ENCODE results near the gene PLCD4. TPM values are rescaled to one million over a fixed set of nuclear protein-coding genes. Genes with fewer than 3 reads are reported as not detected.
A peak's percentile ranks its signal among the peaks of the same experiment; 100 is the strongest.

PLCD4 gene
- total and polyA plus RNA-seq, 7 experiments from 2014 or later, result 0.15 to 1.7 (median 0.51) TPM

DNA sequence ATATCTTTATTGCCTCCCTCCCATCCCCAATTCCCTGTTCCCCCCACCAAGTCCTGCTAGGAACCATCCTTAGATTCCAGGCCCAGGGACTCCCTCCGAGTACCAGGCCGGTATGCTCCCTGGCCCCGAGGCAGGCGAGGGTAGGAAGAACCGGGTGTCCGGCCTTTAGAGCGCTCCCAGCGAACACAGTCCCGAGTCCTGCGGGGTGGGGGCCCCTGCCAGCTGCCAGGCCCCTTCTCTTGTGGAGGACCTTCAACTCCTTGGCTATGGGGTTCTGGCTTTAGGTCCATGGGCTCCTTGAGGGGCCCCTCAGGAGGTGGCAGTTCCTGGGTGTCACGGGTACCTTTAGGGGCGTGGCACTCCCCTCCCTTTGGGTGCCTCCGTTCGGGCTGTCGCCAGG lies 56.2 kb downstream of the PLCD4 start:
- no peaks in the 10 kb centered on the region for H3K9me3 Mint-ChIP-seq
- H3K4me1 Mint-ChIP-seq, result peaks cover 10 to 22% (median 16%) of the 10 kb centered on the region in 7 donors
- DNase-seq, result no peak
- H3K9me3 ChIP-seq (ENCODE audit: control insufficient read depth in 2 of 3, low read length in 3 of 3), result no peaks in the 10 kb centered on the region
- H3K27me3 Mint-ChIP-seq, result no peaks in the 10 kb centered on the region
- ChIA-PET CTCF (no interaction called here), POLR2A (interaction anchor here (1.3 kb wide), 1 partner anchor 14 kb away, joined by 4 read pairs; no protein-coding TSS in a partner anchor)
- H3K36me3 ChIP-seq (ENCODE audit: control insufficient read depth in 2 of 3, insufficient read depth in 3 of 3, low read length in 3 of 3), result peaks cover 10 to 72% (median 13%) of the 10 kb centered on the region in 3 experiments
- H3K4me3 Mint-ChIP-seq, result no peak overlapping the region
- H3K27ac ChIP-seq (ENCODE audit: low read depth, low read length), result no peak overlapping the region
- no peaks in the 10 kb centered on the region for H3K27me3 ChIP-seq (ENCODE audit: control insufficient read depth in 2 of 2, insufficient read depth in 2 of 2, low read length in 2 of 2)
- intact Hi-C loops (cut with micrococcal nuclease), result no loop called here
- no peak overlapping the region for H3K27ac Mint-ChIP-seq
- no peak overlapping the region for H3K4me3 ChIP-seq (ENCODE audit: low read length)
- peaks cover 0 to 7% of the 10 kb centered on the region in 2 donors for H3K4me1 ChIP-seq (ENCODE audit: control insufficient read depth in 2 of 2, insufficient read depth in 2 of 2, low read length in 2 of 2)
- no peak for ATAC-seq
- peaks cover 0 to 33% (median 11%) of the 10 kb centered on the region in 5 donors for H3K36me3 Mint-ChIP-seq

DNA sequence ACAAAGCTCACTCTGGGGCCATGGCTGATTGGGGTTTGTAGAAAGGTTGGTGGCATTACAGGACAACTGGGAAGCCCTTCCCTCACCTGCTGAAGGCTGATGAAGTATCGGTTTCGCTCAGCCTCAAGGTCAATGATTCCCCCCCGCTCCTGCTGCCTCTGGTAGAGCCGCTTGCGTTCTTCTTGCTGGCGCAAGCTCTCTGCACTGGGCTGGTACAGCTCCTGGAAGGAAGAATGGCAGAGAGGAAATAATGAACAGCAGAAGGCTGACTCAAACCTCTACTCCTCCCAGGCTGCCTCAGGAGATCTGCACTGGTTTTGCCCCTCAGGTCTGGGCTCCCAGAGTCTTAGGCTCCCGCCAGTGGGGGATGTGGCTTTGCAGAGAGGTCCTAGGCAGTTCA lies 57.0 kb downstream of the PLCD4 start:
- H3K36me3 Mint-ChIP-seq, result peaks cover 0 to 30% (median 11%) of the 10 kb centered on the region in 5 donors
- Histone ChIP-seq H3K36me3 (ENCODE audit: control insufficient read depth in 2 of 3, insufficient read depth in 3 of 3, low read length in 3 of 3) (peaks cover 10 to 66% (median 13%) of the 10 kb centered on the region in 3 experiments), H3K27me3 (ENCODE audit: control insufficient read depth in 2 of 2, insufficient read depth in 2 of 2, low read length in 2 of 2) (no peaks in the 10 kb centered on the region), H3K9me3 (ENCODE audit: control insufficient read depth in 2 of 3, low read length in 3 of 3) (no peaks in the 10 kb centered on the region), H3K27ac (ENCODE audit: low read depth, low read length) (no peak overlapping the region), H3K4me3 (ENCODE audit: low read length) (no peak overlapping the region), H3K4me1 (ENCODE audit: control insufficient read depth in 2 of 2, insufficient read depth in 2 of 2, low read length in 2 of 2) (peaks cover 0 to 7% of the 10 kb centered on the region in 2 donors)
- peaks cover 8 to 19% (median 9%) of the 10 kb centered on the region in 7 donors for H3K4me1 Mint-ChIP-seq
- no peak for ATAC-seq
- DNase-seq, result no peak
- ChIA-PET POLR2A (no interaction called here), CTCF (no interaction called here)
- no peaks in the 10 kb centered on the region for H3K27me3 Mint-ChIP-seq
- intact Hi-C loops (cut with micrococcal nuclease), result no loop called here
- no peak overlapping the region for H3K4me3 Mint-ChIP-seq
- H3K9me3 Mint-ChIP-seq, result no peaks in the 10 kb centered on the region
- no peak overlapping the region for H3K27ac Mint-ChIP-seq

DNA sequence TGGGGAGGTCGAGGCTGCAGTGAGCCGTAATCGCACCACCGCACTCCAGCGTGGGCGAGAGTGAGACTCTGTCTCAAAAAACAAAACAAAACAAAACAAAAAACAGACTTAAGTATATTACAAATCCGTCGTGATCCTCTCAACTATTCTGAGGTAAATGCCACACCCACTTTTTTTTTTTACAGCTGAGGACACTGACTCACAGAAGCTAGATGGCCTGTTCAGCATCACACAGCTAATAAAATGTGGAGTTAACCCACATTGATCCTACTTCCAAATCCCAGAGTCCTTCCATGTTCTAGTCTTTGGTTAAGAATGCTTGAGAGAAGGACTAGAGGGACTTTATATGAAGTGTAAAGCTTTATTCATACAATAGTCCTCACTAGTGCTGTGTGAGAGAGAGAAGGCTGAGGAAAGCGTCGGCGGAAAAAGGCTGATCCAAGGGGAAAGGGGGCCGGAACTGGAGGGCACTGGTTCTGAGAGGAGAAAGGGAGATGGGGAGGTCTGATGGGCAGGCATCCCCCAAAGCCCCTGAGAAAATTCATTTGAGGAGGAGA lies 63.5 kb downstream of the PLCD4 start:
- Histone ChIP-seq H3K4me3 (ENCODE audit: low read length) (peak overlapping the region; percentile 81), H3K4me1 (ENCODE audit: control insufficient read depth in 2 of 2, insufficient read depth in 2 of 2, low read length in 2 of 2) (peaks cover 9 to 15% of the 10 kb centered on the region in 2 donors), H3K27ac (ENCODE audit: low read depth, low read length) (peak overlapping the region; percentile 84), H3K27me3 (ENCODE audit: control insufficient read depth in 2 of 2, insufficient read depth in 2 of 2, low read length in 2 of 2) (no peaks in the 10 kb centered on the region), H3K36me3 (ENCODE audit: control insufficient read depth in 2 of 3, insufficient read depth in 3 of 3, low read length in 3 of 3) (peaks cover 2 to 27% (median 4%) of the 10 kb centered on the region in 3 experiments), H3K9me3 (ENCODE audit: control insufficient read depth in 2 of 3, low read length in 3 of 3) (no peaks in the 10 kb centered on the region)
- Mint-ChIP-seq H3K4me3 (peak overlapping the region; percentile 88 to 100 (median 98)), H3K4me1 (peaks cover 14 to 29% (median 24%) of the 10 kb centered on the region in 7 donors), H3K27me3 (no peaks in the 10 kb centered on the region), H3K36me3 (peaks cover 0 to 8% (median 4%) of the 10 kb centered on the region in 5 donors), H3K27ac (peak overlapping the region; percentile 90 to 98 (median 96)), H3K9me3 (no peaks in the 10 kb centered on the region)
- intact Hi-C loops (cut with micrococcal nuclease), result loop anchor here (1.0 to 5.0 kb wide), 4 partner anchors 39 to 926 kb away; partner anchors contain the start of genes DNPEP (in 2 of the 2), DNAJB2 (in 1 of the 2), STK11IP (in 1 of the 2) and TTLL4 (in 1 of the 2)
- DNase-seq (peak in 1 of 9 donors; percentile 7), ATAC-seq (peak; percentile 3)
- CTCF ChIA-PET, result interaction anchor here (1.3 to 1.9 kb wide), 4 partner anchors 8 to 39 kb away, joined by 4 to 11 read pairs (median 5); partner anchors contain the start of genes BCS1L and ZNF142
- POLR2A ChIA-PET, result interaction anchor here (0.9 to 5.7 kb wide), 6 partner anchors 8 to 717 kb away, joined by 3 to 69 read pairs (median 4); partner anchors contain the start of genes BCS1L, TTLL4 and ZNF142

DNA sequence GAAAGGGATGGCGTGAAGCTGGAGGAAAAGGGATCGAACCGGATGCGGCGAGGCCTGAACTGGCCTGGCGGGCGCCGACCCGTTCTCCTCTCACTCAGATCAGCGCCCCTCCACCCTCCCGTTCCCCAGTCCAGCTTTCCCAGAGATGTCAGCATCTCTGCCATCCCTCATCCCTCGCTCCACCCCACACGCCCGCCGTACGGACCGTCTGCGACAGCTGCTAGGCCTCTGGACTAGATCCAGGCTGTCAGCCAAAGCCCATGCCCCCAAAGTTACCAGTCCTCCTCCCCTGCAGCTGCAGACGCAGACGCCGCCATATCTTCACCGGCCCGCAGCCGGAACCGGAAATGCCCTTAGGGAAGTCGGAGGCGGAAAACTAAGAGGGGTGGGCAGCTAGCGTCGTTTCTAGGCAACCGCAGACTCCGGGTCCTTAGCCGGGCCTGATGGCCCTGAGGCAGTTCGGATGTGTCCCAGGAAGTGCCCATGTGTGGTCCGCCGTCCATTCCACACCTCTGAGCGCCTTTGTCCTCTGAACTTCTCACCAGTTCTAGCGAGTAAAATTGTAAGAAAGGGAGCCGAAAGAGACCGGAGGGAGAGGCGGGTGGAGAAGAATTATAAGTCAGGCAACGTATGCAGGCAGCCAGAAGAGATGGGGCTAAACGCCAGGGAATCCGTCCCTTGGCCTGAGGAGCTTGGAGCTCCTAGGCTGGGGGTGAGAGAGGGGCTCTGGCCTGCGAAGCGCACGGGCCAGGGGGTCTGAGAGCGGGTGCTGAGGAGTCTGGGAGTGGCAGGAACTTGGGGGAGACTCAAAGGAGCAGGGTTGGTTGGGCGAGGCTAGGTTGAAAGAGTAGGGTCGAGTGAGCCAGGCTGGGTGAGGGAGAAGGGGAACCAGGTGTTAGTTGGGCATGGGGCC lies 64.2 kb downstream of the PLCD4 start, which contains the start of the genes RNF25 and STK36:
Gene RNF25, minus strand, starts transcription at position 349 of the 913 bp plus-strand sequence. Its CDS starts 32 bp downstream, at position 317.
Gene STK36, plus strand, starts transcription at position 433 of the 913 bp plus-strand sequence. CDS start 744 bp downstream, outside the sequence.
- Histone ChIP-seq H3K4me3 (ENCODE audit: low read length) (peak within 1 kb of the TSS; percentile 81), H3K27me3 (ENCODE audit: control insufficient read depth in 2 of 2, insufficient read depth in 2 of 2, low read length in 2 of 2) (no peaks in the 10 kb centered on the region), H3K36me3 (ENCODE audit: control insufficient read depth in 2 of 3, insufficient read depth in 3 of 3, low read length in 3 of 3) (peaks cover 0 to 22% (median 0%) of the 10 kb centered on the region in 3 experiments), H3K27ac (ENCODE audit: low read depth, low read length) (peak within 1 kb of the TSS; percentile 84), H3K4me1 (ENCODE audit: control insufficient read depth in 2 of 2, insufficient read depth in 2 of 2, low read length in 2 of 2) (peaks cover 9 to 15% of the 10 kb centered on the region in 2 donors), H3K9me3 (ENCODE audit: control insufficient read depth in 2 of 3, low read length in 3 of 3) (no peaks in the 10 kb centered on the region)
- intact Hi-C loops (cut with micrococcal nuclease), result loop anchor here (1.0 to 5.0 kb wide), 14 partner anchors 13 to 925 kb away; partner anchors contain the start of genes BCS1L (in 2 of the 2), DNAJB2 (in 2 of the 2), DNPEP (in 2 of the 2) and TTLL4 (in 2 of the 2)
- ATAC-seq, result peak; percentile 96
- Mint-ChIP-seq H3K4me1 (peaks cover 14 to 29% (median 24%) of the 10 kb centered on the region in 7 donors), H3K4me3 (peak within 1 kb of the TSS; percentile 88 to 100 (median 98)), H3K27ac (peak within 1 kb of the TSS; percentile 90 to 98 (median 96)), H3K9me3 (no peaks in the 10 kb centered on the region), H3K36me3 (peaks cover 0 to 7% (median 7%) of the 10 kb centered on the region in 5 donors), H3K27me3 (no peaks in the 10 kb centered on the region)
- DNase-seq, result peak; percentile 60 to 86 (median 79)
- ChIA-PET CTCF (interaction anchor here (1.0 to 1.9 kb wide), 5 partner anchors 9 to 399 kb away, joined by 3 to 11 read pairs (median 5); partner anchors contain the start of genes BCS1L and ZNF142), POLR2A (interaction anchor here (0.9 to 5.7 kb wide), 6 partner anchors 9 to 717 kb away, joined by 3 to 69 read pairs (median 4); partner anchors contain the start of genes BCS1L, TTLL4 and ZNF142)

DNA sequence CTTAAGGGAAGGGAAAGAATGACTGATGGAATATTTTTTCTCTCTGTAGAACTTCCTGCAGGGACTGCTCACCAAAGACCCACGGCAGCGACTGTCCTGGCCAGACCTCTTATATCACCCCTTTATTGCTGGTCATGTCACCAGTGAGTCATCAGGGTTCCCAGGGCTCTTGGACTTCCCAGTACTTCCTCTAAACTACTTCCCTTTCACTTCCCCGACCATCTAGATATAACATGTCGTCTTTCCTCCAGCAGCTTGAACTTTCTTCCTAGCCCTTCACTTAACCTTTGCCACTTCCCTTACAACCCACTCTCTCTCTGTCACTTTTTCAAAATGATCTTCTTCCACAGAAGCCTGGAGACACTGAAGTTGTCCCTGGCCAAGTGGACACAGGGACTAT lies 71.4 kb downstream of the PLCD4 start:
- Mint-ChIP-seq H3K27ac (no peak overlapping the region), H3K9me3 (no peaks in the 10 kb centered on the region), H3K27me3 (no peaks in the 10 kb centered on the region), H3K36me3 (peaks cover 0 to 33% (median 9%) of the 10 kb centered on the region in 5 donors), H3K4me1 (no peaks in the 10 kb centered on the region), H3K4me3 (peak overlapping the region in 1 of 10 donors; percentile 4)
- Histone ChIP-seq H3K27me3 (ENCODE audit: control insufficient read depth in 2 of 2, insufficient read depth in 2 of 2, low read length in 2 of 2) (no peaks in the 10 kb centered on the region), H3K9me3 (ENCODE audit: control insufficient read depth in 2 of 3, low read length in 3 of 3) (no peaks in the 10 kb centered on the region), H3K4me3 (ENCODE audit: low read length) (no peak overlapping the region), H3K36me3 (ENCODE audit: control insufficient read depth in 2 of 3, insufficient read depth in 3 of 3, low read length in 3 of 3) (peaks cover 0 to 11% (median 0%) of the 10 kb centered on the region in 3 experiments), H3K4me1 (ENCODE audit: control insufficient read depth in 2 of 2, insufficient read depth in 2 of 2, low read length in 2 of 2) (no peaks in the 10 kb centered on the region), H3K27ac (ENCODE audit: low read depth, low read length) (no peak overlapping the region)
- ChIA-PET POLR2A (no interaction called here), CTCF (no interaction called here)
- DNase-seq (no peak), ATAC-seq (peak; percentile 89)
- intact Hi-C loops (cut with micrococcal nuclease), result no loop called here

DNA sequence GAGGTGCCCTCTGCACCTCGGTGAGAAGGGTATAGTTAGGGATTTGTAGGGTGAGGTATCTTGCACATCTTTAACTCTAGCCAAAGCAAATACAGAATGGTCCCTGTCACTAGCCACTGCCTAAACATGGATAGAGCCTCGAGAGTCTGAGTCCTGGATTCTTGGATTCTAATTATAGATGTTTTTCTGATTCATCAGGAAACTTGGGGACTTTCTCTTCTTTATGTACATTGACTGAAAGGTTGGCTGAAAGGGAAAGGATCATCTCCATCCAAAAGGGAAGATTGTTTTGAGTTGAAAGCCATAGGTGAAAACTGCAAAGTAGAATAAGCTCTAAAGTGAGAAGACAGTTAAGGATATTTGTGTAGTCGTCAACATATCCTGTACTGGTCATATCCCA lies 72.4 kb downstream of the PLCD4 start:
- intact Hi-C loops (cut with micrococcal nuclease), result no loop called here
- CTCF ChIA-PET, result no interaction called here

More for the DNA sequence above, 72.4 kb downstream of the PLCD4 start:
- H3K9me3 Mint-ChIP-seq, result no peaks in the 10 kb centered on the region
- H3K36me3 Mint-ChIP-seq, result peaks cover 0 to 38% (median 15%) of the 10 kb centered on the region in 5 donors
- POLR2A ChIA-PET, result no interaction called here
- no peak overlapping the region for H3K27ac ChIP-seq (ENCODE audit: low read depth, low read length)
- no peaks in the 10 kb centered on the region for H3K27me3 ChIP-seq (ENCODE audit: control insufficient read depth in 2 of 2, insufficient read depth in 2 of 2, low read length in 2 of 2)
- H3K36me3 ChIP-seq (ENCODE audit: control insufficient read depth in 2 of 3, insufficient read depth in 3 of 3, low read length in 3 of 3), result peaks cover 0 to 11% (median 0%) of the 10 kb centered on the region in 3 experiments
- H3K4me1 Mint-ChIP-seq, result no peaks in the 10 kb centered on the region
- no peaks in the 10 kb centered on the region for H3K9me3 ChIP-seq (ENCODE audit: control insufficient read depth in 2 of 3, low read length in 3 of 3)
- H3K27me3 Mint-ChIP-seq, result no peaks in the 10 kb centered on the region
- no peaks in the 10 kb centered on the region for H3K4me1 ChIP-seq (ENCODE audit: control insufficient read depth in 2 of 2, insufficient read depth in 2 of 2, low read length in 2 of 2)
- H3K4me3 ChIP-seq (ENCODE audit: low read length), result no peak overlapping the region
- no peak overlapping the region for H3K4me3 Mint-ChIP-seq
- H3K27ac Mint-ChIP-seq, result no peak overlapping the region
- ATAC-seq (no peak), DNase-seq (no peak)

Data from naive thymus-derived CD4-positive, alpha-beta T cell (primary cell).